HepG2 (cell line): ENCODE results near the gene ODAD4. TPM values are rescaled to one million over a fixed set of nuclear protein-coding genes. Genes with fewer than 3 reads are reported as not detected.

ENCODE experiments used
- HINFP ChIP-seq: sonication (generic); formaldehyde crosslinking; IDR thresholded peaks from 2 replicates; pipeline ENCODE4 v1.4.0; 2020; ENCODE audit warnings: low read depth, mild to moderate bottlenecking, missing genetic modification reagents
- KDM2A ChIP-seq: sonication (generic); formaldehyde crosslinking; IDR thresholded peaks from 2 replicates; pipeline ENCODE4 v1.4.0; 2020; ENCODE audit warnings: low read depth, missing genetic modification reagents, borderline replicate concordance
- LCORL ChIP-seq, 2 experiments: fragments of 450-650 bp in 1 of 2; sonication (generic) in 1 of 2; formaldehyde crosslinking in 1 of 2; IDR thresholded peaks; 2 replicates each; pipeline versions ENCODE4 v1.5.0 to v1.6.1; 2017 to 2020; ENCODE audit warnings: antibody characterized with exemption in 1 of 2, missing genetic modification reagents in 1 of 2
- NCOA2 ChIP-seq: sonication (generic); formaldehyde crosslinking; IDR thresholded peaks from 2 replicates; pipeline ENCODE4 v1.8.0; 2022; ENCODE audit warnings: inconsistent platforms
- NR2F1 ChIP-seq, 2 experiments: fragments of 450-650 bp in 1 of 2; formaldehyde crosslinking in 1 of 2; IDR thresholded peaks; 2 replicates each; pipeline versions ENCODE4 v1.5.0 to v1.6.1; 2016 to 2020; ENCODE audit warnings: mild to moderate bottlenecking in 1 of 2, missing compliant biosample characterization in 1 of 2, missing genetic modification reagents in 1 of 2, moderate library complexity in 1 of 2
- PLRG1 ChIP-seq: fragments of 450-650 bp; conservative IDR thresholded peaks from 2 replicates; pipeline ENCODE4 v1.6.1; 2016
- PREB ChIP-seq: sonication (generic); formaldehyde crosslinking; IDR thresholded peaks from 2 replicates; pipeline ENCODE4 v1.4.0; 2020; ENCODE audit warnings: missing genetic modification reagents
- RXRB ChIP-seq: IDR thresholded peaks from 2 replicates; pipeline ENCODE4 v1.6.1; 2016; ENCODE audit warnings: borderline replicate concordance, missing genetic modification reagents, missing compliant biosample characterization
- SATB2 ChIP-seq: sonication (generic); formaldehyde crosslinking; IDR thresholded peaks from 2 replicates; pipeline ENCODE4 v1.5.0; 2020; ENCODE audit warnings: missing genetic modification reagents
- SKI ChIP-seq: fragments of 450-650 bp; IDR thresholded peaks from one replicate; pipeline ENCODE4 v1.6.1; 2018; ENCODE audit warnings: mild to moderate bottlenecking; ENCODE audit not compliant: partially characterized antibody
- SUZ12 ChIP-seq: fragments of 150-350 bp; IDR thresholded peaks from 2 replicates; pipeline ENCODE4 v1.6.1; 2014; ENCODE audit warnings: low read depth, low read length
- WIZ ChIP-seq: sonication (generic); formaldehyde crosslinking; IDR thresholded peaks from 2 replicates; pipeline ENCODE4 v1.5.1; 2020; ENCODE audit warnings: mild to moderate bottlenecking, missing genetic modification reagents
- ZFP91 ChIP-seq: sonication (generic); formaldehyde crosslinking; IDR thresholded peaks from 2 replicates; pipeline ENCODE4 v1.9.0; 2022; ENCODE audit warnings: missing genetic modification reagents, mild to moderate bottlenecking, borderline replicate concordance
- ZMYM2 ChIP-seq: sonication (generic); formaldehyde crosslinking; IDR thresholded peaks from 2 replicates; pipeline ENCODE4 v1.8.0; 2022; ENCODE audit warnings: mild to moderate bottlenecking, missing genetic modification reagents
- ZNF121 ChIP-seq: sonication (generic); formaldehyde crosslinking; IDR thresholded peaks from 2 replicates; pipeline ENCODE4 v1.5.0; 2020; ENCODE audit warnings: mild to moderate bottlenecking, missing genetic modification reagents
- ZNF124 ChIP-seq: sonication (generic); formaldehyde crosslinking; IDR thresholded peaks from 2 replicates; pipeline ENCODE4 v1.4.0; 2020; ENCODE audit warnings: missing genetic modification reagents
- ZNF282 ChIP-seq: fragments of 450-650 bp; IDR thresholded peaks from 2 replicates; pipeline ENCODE4 v1.6.1; 2018; ENCODE audit not compliant: partially characterized antibody
- ZNF446 ChIP-seq: sonication (generic); formaldehyde crosslinking; IDR thresholded peaks from 2 replicates; pipeline ENCODE4 v1.5.0; 2020; ENCODE audit warnings: mild to moderate bottlenecking, missing genetic modification reagents
- ZNF503 ChIP-seq: sonication (generic); formaldehyde crosslinking; IDR thresholded peaks from 2 replicates; pipeline ENCODE4 v1.4.0; 2020; ENCODE audit warnings: missing genetic modification reagents
- ZSCAN20 ChIP-seq: sonication (generic); formaldehyde crosslinking; IDR thresholded peaks from 2 replicates; pipeline ENCODE4 v1.4.0; 2020; ENCODE audit warnings: missing genetic modification reagents, mild to moderate bottlenecking, borderline replicate concordance
- ZSCAN21 ChIP-seq: sonication (generic); formaldehyde crosslinking; IDR thresholded peaks from 2 replicates; pipeline ENCODE4 v1.8.0; 2022; ENCODE audit warnings: mild to moderate bottlenecking, missing genetic modification reagents, moderate library complexity, borderline replicate concordance
- ZSCAN31 ChIP-seq: sonication (generic); formaldehyde crosslinking; IDR thresholded peaks from 2 replicates; pipeline ENCODE4 v1.5.0; 2020; ENCODE audit warnings: low read depth, mild to moderate bottlenecking, missing genetic modification reagents
- polyA plus RNA-seq, 8 experiments: library from polyadenylated mRNA; depleted of rRNA in 3 of 8; stranded (reverse) in 7 of 8; unstranded in 1 of 8; fragments of >200 nt; fragmentation: Illumina TruSeq in 4 of 8; extraction: Trizol in 4 of 8; gene quantifications; 2 replicates each; pipeline versions ENCODE4 v1.2.1 to v1.2.3, GENCODE V29; 2011 to 2016; ENCODE audit warnings: low read depth in 4 of 8, missing spikeins in 1 of 8, mixed read lengths in 1 of 8; ENCODE audit not compliant: insufficient read depth in 1 of 8
- total RNA-seq, 5 experiments: library from RNA; depleted of rRNA; stranded (reverse); fragments of >200 nt; fragmentation: Illumina TruSeq; extraction: Trizol; gene quantifications; 2 replicates each; pipeline ENCODE4 v1.2.3, GENCODE V29; 2016; ENCODE audit warnings: low read depth in 1 of 5
- TF ChIP-seq, protein P1 (sequence below): sonication (generic); formaldehyde crosslinking; IDR thresholded peaks from 2 replicates; pipeline ENCODE4 v1.4.0; 2020; ENCODE audit warnings: missing genetic modification reagents

ODAD4 gene
- total and polyA plus RNA-seq, 2 of the 13 experiments (the other 11 are each of a cell fraction or from before 2014, with no cell fraction given) = 0.48 to 0.53 TPM

- TF ChIP-seq LCORL (IDR thresholded peaks at IDR 0.05) (peak; percentile 47; the same call in 1 of the 2 replicates), LCORL (CRISPR knock-in tag; IDR thresholded peaks at IDR 0.05) (peak; percentile 97), ZNF446 (CRISPR knock-in tag) (no peak), ZNF503 (CRISPR knock-in tag) (no peak), ZSCAN21 (CRISPR knock-in tag) (peak; percentile 90), SKI (no peak), ZSCAN31 (CRISPR knock-in tag) (peak; percentile 82), KDM2A (CRISPR knock-in tag) (peak; percentile 35; the same call in 1 of the 2 replicates), ZSCAN20 (CRISPR knock-in tag) (peak; percentile 25; the same call in 1 of the 2 replicates), ZNF124 (CRISPR knock-in tag) (no peak; the same call in 1 of the 2 replicates), ZMYM2 (CRISPR knock-in tag) (no peak), ZNF121 (CRISPR knock-in tag) (no peak), PLRG1 (no peak), SUZ12 (no peak), RXRB (CRISPR knock-in tag) (peak; percentile 47), NCOA2 (CRISPR knock-in tag) (peak; percentile 20; the same call in 1 of the 2 replicates), WIZ (CRISPR knock-in tag) (no peak), PREB (no peak), SATB2 (CRISPR knock-in tag) (no peak; the same call in 1 of the 2 replicates), ZFP91 (CRISPR knock-in tag) (peak; percentile 87), NR2F1 (CRISPR knock-in tag; IDR thresholded peaks at IDR 0.05) (no peak), ZNF282 (no peak), HINFP (CRISPR knock-in tag) (no peak)
- TF ChIP-seq, protein P1, sequence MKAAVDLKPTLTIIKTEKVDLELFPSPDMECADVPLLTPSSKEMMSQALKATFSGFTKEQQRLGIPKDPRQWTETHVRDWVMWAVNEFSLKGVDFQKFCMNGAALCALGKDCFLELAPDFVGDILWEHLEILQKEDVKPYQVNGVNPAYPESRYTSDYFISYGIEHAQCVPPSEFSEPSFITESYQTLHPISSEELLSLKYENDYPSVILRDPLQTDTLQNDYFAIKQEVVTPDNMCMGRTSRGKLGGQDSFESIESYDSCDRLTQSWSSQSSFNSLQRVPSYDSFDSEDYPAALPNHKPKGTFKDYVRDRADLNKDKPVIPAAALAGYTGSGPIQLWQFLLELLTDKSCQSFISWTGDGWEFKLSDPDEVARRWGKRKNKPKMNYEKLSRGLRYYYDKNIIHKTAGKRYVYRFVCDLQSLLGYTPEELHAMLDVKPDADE = no peak; the same call in 1 of the 2 replicates
Observed at GRCh38 chr17:41959336-41960095, 29.1 kb downstream of the ODAD4 start (continued).
